Naive thymus-derived CD8-positive, alpha-beta T cell (primary cell): ENCODE data around the gene HAND1. TPM values are rescaled to one million over a fixed set of nuclear protein-coding genes. Genes with fewer than 3 reads are reported as not detected.

ENCODE experiments used
- ATAC-seq, 2 donors: fragments of 150-1000 bp; cut with Tn5 transposase in 1 of 2; sonication (Bioruptor Pico), chemical (Tn5 transposase) in 1 of 2; 1 replicate in 1 of 2; 2 replicates in 1 of 2; pipeline ENCODE4 v1.10.0; 2021; ENCODE audit warnings: mild to moderate bottlenecking in 2 of 2, moderate library complexity in 2 of 2
- POLR2A ChIA-PET: fragments of 350-600 bp; sonication (Branson Sonifier 250); formaldehyde crosslinking; loops from one replicate; lab custom pipeline; 2021; ENCODE audit warnings: antibody characterized with exemption; lab: Charles Lee
- DNase-seq, 10 donors: peaks; one replicate each; pipeline versions ENCODE4 v3.0.0 to v3.0.0-alpha.2; 2020 to 2022
- H3K27ac Mint-ChIP-seq, 10 donors: one replicate each; pipeline ENCODE4 v1.8.0; 2020 to 2022; ENCODE audit warnings: mild to moderate bottlenecking in 10 of 10, mixed read lengths in 10 of 10, moderate library complexity in 4 of 10, inconsistent platforms in 1 of 10
- H3K27me3 Mint-ChIP-seq, 5 donors: one replicate each; pipeline ENCODE4 v1.8.0; 2021 to 2022; ENCODE audit warnings: mixed read lengths in 5 of 5
- H3K36me3 Mint-ChIP-seq, 3 donors: one replicate each; pipeline ENCODE4 v1.8.0; 2020 to 2022; ENCODE audit warnings: mixed read lengths in 3 of 3, mild to moderate bottlenecking in 2 of 3, inconsistent platforms in 1 of 3
- H3K4me1 Mint-ChIP-seq, 4 donors: one replicate each; pipeline ENCODE4 v1.8.0; 2021 to 2022; ENCODE audit warnings: mixed read lengths in 4 of 4
- H3K4me3 Mint-ChIP-seq, 10 donors: one replicate each; pipeline ENCODE4 v1.8.0; 2020 to 2022; ENCODE audit warnings: mild to moderate bottlenecking in 10 of 10, mixed read lengths in 10 of 10, moderate library complexity in 6 of 10, inconsistent platforms in 1 of 10
- H3K9me3 Mint-ChIP-seq, 9 donors: one replicate each; pipeline ENCODE4 v1.8.0; 2020 to 2022; ENCODE audit warnings: mixed read lengths in 9 of 9, mild to moderate bottlenecking in 3 of 9, inconsistent platforms in 1 of 9, moderate library complexity in 1 of 9
- polyA plus RNA-seq, 3 donors: library from polyadenylated mRNA; unstranded; fragments of 300-500 nt; fragmentation: Illumina TruSeq; gene quantifications; one replicate each; pipeline ENCODE4 v1.2.3, GENCODE V29; 2021
- total RNA-seq, 8 experiments: library from RNA in 2 of 8; stranded (reverse) in 2 of 8; gene quantifications; one replicate each; pipeline ENCODE4 v1.2.3 and lab custom pipeline; 2021 to 2026

Gene HAND1
- total and polyA plus RNA-seq, 5 experiments from 2014 or later: not detected

DNA sequence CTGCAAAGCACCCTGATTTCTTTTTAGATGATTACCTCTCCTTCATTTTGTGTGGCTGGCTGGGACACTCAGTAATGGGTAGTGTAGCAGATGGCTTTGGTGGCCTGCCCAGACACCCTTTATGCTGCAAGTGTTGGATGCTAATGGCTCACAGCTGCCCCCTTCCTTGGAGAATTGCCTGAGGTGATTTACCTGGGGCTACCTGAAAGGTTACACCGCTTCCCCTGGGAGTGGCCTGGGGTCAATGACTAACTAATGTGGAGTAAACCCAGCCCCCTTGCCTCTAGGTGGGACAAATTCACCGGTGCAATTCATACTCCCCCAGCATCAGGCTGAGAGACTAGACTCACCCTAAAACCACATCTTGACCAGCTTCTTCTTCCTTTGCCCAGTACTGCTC is 23.5 kb upstream of the HAND1 start:
- POLR2A ChIA-PET: no interaction called here
- H3K36me3 Mint-ChIP-seq: no peaks in the 10 kb centered on the region
- peaks cover 0 to 4% (median 0%) of the 10 kb centered on the region in 4 donors for H3K4me1 Mint-ChIP-seq
- DNase-seq (no peak), ATAC-seq (no peak)
- no peak overlapping the region for H3K27ac Mint-ChIP-seq
- H3K4me3 Mint-ChIP-seq: no peak overlapping the region
- H3K27me3 Mint-ChIP-seq: peaks cover 0 to 39% (median 14%) of the 10 kb centered on the region in 5 donors
- H3K9me3 Mint-ChIP-seq: no peaks in the 10 kb centered on the region

DNA sequence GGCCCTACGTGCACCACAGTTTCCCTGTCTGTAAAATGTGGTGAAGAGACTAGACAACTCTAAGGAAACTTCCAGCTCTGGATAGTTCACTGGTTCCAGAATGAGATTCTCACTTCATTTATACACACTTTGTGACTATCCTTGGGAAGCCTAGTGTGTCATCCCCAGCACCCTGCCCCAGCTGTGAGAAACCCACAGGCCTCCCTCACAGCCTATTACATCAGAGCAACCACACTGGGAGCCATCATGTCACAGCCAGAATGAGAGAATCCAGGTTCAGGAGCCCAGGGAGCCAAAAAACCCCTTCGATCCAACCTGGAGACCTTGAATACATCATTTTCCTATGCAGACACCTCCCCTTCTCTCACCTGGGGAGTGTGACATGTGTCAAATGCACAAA is 21.0 kb upstream of the HAND1 start:
- no peaks in the 10 kb centered on the region for H3K36me3 Mint-ChIP-seq
- POLR2A ChIA-PET: no interaction called here
- peaks cover 0 to 4% (median 0%) of the 10 kb centered on the region in 4 donors for H3K4me1 Mint-ChIP-seq
- H3K9me3 Mint-ChIP-seq: no peaks in the 10 kb centered on the region
- ATAC-seq: no peak
- H3K27ac Mint-ChIP-seq: no peak overlapping the region
- H3K4me3 Mint-ChIP-seq: no peak overlapping the region
- peaks cover 5 to 46% (median 17%) of the 10 kb centered on the region in 5 donors for H3K27me3 Mint-ChIP-seq
- DNase-seq: no peak

DNA sequence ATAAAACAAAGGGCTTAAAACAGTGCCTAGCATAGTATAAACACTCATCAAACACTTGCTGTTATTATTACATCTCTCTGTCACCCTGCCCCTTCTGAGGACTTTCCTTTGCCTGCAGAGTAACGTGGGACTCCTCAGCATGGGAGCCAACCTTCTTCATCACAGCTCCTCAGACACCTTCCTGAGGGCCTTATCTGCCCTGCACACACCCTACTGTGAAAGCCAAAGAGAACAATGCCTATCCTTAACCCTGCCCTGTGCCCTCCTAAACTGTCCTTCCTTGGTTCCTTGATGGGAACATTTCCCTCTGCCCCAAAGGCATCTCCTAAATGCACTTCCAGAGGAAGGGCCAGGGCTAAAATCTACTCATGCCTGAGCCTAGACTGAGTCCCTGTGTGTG is 20.6 kb upstream of the HAND1 start:
- Mint-ChIP-seq H3K27ac (no peak overlapping the region), H3K36me3 (no peaks in the 10 kb centered on the region), H3K4me3 (no peak overlapping the region), H3K27me3 (peaks cover 9 to 50% (median 21%) of the 10 kb centered on the region in 5 donors), H3K4me1 (peaks cover 0 to 4% (median 0%) of the 10 kb centered on the region in 4 donors), H3K9me3 (no peaks in the 10 kb centered on the region)
- POLR2A ChIA-PET: no interaction called here
- DNase-seq (no peak), ATAC-seq (no peak)

DNA sequence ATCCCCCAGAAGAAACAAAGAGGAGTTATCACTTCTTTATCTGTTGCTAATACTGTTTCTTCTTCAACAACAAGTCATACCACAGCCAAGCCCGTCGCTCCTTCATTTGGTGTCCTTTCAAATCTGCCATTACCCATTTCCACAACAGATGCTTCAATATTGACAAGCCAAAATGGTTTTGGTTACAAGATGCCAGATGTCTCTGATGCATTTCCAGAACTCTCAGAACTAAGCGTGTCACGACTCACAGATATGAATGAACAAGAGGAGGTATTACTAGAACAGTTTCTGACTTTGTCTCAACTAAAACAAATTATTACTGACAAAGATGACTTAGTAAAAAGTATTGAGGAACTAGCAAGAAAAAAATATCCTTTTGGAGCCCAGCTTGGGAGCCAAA is 16.0 kb upstream of the HAND1 start:
- no peaks in the 10 kb centered on the region for H3K4me1 Mint-ChIP-seq
- H3K4me3 Mint-ChIP-seq: no peak overlapping the region
- DNase-seq: no peak
- H3K9me3 Mint-ChIP-seq: no peaks in the 10 kb centered on the region
- H3K27me3 Mint-ChIP-seq: peaks cover 16 to 60% (median 40%) of the 10 kb centered on the region in 5 donors
- POLR2A ChIA-PET: no interaction called here
- no peak for ATAC-seq
- no peak overlapping the region for H3K27ac Mint-ChIP-seq
- H3K36me3 Mint-ChIP-seq: no peaks in the 10 kb centered on the region

DNA sequence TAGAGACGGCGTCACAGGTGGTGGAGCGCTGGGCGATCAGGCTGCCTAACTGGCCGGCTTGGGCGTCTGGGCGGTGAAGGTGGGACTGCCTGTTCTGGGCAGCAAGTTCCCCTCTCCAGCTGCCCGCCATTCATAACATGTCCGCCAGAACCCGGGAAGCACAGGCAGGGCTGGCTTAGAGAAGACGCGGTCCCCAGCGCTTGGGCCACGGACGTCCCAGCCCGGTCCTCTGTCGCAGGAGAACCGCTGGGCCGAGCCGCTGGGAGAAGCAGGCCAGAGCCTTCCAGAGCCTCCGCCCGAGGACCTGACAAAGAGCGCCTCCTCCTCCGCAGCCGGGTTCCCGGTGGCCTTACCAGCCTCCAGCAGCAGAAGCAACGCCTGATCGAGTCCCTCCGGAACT is 15.2 kb upstream of the HAND1 start:
- no peak overlapping the region for H3K27ac Mint-ChIP-seq
- ATAC-seq (no peak), DNase-seq (no peak)
- H3K36me3 Mint-ChIP-seq: no peaks in the 10 kb centered on the region
- POLR2A ChIA-PET: no interaction called here
- no peak overlapping the region for H3K4me3 Mint-ChIP-seq
- peaks cover 16 to 58% (median 41%) of the 10 kb centered on the region in 5 donors for H3K27me3 Mint-ChIP-seq
- no peaks in the 10 kb centered on the region for H3K4me1 Mint-ChIP-seq
- H3K9me3 Mint-ChIP-seq: no peaks in the 10 kb centered on the region

DNA sequence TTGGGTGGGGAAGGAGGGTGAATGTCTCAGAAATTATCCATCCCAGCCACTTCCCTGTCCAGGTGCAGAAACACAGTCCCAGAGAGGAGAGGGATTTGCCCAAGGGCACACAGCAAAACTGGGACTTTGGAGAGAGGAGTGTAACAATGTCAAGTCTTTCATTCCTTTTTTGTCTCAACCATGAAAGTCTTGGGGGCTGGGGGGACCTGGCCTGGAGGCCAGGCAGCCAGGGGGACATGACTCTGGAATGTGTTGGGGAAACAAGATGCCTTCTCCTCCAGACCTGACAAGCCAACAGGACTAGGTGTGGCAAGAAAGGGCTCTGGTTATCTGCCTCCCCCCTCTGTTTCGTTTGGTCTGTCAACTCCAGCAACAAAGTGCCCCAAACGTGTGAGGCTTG is 13.9 kb upstream of the HAND1 start:
- no peak overlapping the region for H3K27ac Mint-ChIP-seq
- H3K9me3 Mint-ChIP-seq: no peaks in the 10 kb centered on the region
- no peaks in the 10 kb centered on the region for H3K4me1 Mint-ChIP-seq
- ATAC-seq (no peak), DNase-seq (no peak)
- peaks cover 23 to 64% (median 49%) of the 10 kb centered on the region in 5 donors for H3K27me3 Mint-ChIP-seq
- no peaks in the 10 kb centered on the region for H3K36me3 Mint-ChIP-seq
- POLR2A ChIA-PET: no interaction called here
- no peak overlapping the region for H3K4me3 Mint-ChIP-seq

DNA sequence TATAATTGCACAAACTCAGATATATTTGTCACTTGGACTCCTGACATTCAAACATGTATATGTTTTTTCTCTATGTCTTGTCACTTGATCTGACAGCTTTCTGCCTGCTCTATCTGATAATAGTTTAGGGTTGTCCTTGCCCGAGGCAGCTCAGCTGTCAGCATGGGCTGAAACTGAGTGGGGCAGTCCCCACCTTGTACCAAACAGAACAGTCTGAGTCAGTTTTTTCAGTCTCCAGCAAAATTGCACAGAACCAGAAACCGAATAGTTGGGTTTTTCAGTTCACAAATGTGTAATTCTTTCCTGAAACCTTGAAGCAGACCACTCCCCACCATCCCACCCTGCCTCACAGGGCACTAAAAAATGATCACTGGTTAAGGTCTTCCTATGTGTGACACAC is 9.5 kb upstream of the HAND1 start:
- DNase-seq (no peak), ATAC-seq (no peak)
- peaks cover 47 to 90% (median 74%) of the 10 kb centered on the region in 5 donors for H3K27me3 Mint-ChIP-seq
- no peak overlapping the region for H3K4me3 Mint-ChIP-seq
- POLR2A ChIA-PET: no interaction called here
- H3K36me3 Mint-ChIP-seq: no peaks in the 10 kb centered on the region
- peaks cover 5 to 20% (median 14%) of the 10 kb centered on the region in 4 donors for H3K4me1 Mint-ChIP-seq
- H3K9me3 Mint-ChIP-seq: no peaks in the 10 kb centered on the region
- H3K27ac Mint-ChIP-seq: no peak overlapping the region

DNA sequence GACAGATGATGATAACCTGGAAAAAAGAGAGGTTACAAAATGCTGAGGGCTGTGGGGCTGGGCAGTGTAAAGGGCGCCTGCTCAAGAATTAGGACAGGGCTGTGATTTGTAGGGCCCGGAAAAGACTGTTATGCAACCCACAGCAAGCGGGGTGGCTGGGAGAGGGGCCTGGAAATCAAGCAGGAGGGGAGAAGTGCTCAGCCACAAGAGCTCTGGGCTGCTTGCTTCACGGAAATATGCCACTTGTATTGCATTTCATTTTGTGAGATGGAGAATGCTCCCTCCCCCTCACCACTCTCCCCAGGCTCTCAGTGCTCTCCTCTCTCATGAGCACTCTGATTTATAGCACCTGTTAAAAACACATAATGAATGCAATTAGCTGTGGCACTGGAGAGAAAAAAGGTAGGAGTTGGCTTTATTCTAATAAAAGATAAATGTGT is 8.4 kb upstream of the HAND1 start:
- Mint-ChIP-seq H3K27ac (no peak overlapping the region), H3K4me1 (peaks cover 6 to 30% (median 17%) of the 10 kb centered on the region in 4 donors), H3K4me3 (no peak overlapping the region), H3K27me3 (peaks cover 58 to 93% (median 77%) of the 10 kb centered on the region in 5 donors), H3K36me3 (no peaks in the 10 kb centered on the region), H3K9me3 (no peaks in the 10 kb centered on the region)
- DNase-seq (no peak), ATAC-seq (no peak)
- POLR2A ChIA-PET: no interaction called here

DNA sequence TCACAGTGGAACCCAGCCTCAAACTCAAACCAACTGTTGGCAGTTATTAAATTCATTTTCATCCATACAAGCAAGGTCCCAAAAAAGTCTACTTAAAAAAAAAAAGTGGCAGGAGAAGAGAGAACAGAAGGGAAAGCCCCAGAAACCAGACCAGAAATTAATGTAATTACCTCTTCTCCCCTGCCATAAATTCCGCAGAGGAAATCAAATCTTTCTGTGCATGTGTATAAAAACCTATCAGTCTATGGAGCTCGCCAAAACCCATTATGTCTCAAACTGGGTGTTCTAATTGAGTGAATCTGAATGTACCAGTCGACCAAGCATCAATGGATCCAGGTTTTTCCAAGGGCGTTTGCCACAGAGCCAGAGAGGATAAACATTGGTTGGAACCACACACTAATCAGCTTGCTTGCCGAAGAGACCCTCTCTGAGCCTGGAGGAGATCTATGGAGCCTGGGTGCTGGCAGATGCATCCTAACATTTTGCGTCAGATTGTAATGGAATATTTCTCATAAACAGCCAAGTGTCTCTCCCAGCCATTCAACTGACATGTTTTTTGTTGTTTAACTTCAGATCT is 7.9 kb upstream of the HAND1 start:
- Mint-ChIP-seq H3K36me3 (no peaks in the 10 kb centered on the region), H3K9me3 (no peaks in the 10 kb centered on the region), H3K27me3 (peaks cover 63 to 97% (median 82%) of the 10 kb centered on the region in 5 donors), H3K4me1 (peaks cover 6 to 30% (median 17%) of the 10 kb centered on the region in 4 donors), H3K27ac (no peak overlapping the region), H3K4me3 (no peak overlapping the region)
- DNase-seq (no peak), ATAC-seq (no peak)
- POLR2A ChIA-PET: no interaction called here

DNA sequence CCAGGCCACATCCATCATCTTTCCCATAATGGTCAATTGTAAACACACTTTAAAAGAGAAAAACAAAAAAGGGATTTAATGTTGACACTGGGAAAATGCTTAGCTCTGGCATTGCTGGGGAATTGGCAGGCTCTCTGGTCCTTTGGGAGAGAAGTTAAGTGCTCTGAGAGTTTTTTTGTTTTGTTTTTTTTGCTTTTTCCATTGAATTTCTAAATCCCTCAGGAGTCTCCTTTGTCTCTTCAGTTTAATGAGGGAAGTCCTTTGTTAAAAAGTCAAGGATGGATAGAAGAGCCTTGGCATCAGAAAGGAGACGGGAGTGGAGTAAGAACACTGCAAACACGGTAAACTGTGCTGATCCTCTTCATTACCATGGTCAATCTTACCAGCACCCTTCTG is 7.1 kb upstream of the HAND1 start:
- no peak overlapping the region for H3K4me3 Mint-ChIP-seq
- no peaks in the 10 kb centered on the region for H3K9me3 Mint-ChIP-seq
- ATAC-seq (no peak), DNase-seq (no peak)
- peaks cover 70 to 98% (median 85%) of the 10 kb centered on the region in 5 donors for H3K27me3 Mint-ChIP-seq
- H3K4me1 Mint-ChIP-seq: peaks cover 6 to 35% (median 21%) of the 10 kb centered on the region in 4 donors
- peak overlapping the region in 1 of 10 donors; percentile 51 for H3K27ac Mint-ChIP-seq
- no peaks in the 10 kb centered on the region for H3K36me3 Mint-ChIP-seq
- POLR2A ChIA-PET: no interaction called here

DNA sequence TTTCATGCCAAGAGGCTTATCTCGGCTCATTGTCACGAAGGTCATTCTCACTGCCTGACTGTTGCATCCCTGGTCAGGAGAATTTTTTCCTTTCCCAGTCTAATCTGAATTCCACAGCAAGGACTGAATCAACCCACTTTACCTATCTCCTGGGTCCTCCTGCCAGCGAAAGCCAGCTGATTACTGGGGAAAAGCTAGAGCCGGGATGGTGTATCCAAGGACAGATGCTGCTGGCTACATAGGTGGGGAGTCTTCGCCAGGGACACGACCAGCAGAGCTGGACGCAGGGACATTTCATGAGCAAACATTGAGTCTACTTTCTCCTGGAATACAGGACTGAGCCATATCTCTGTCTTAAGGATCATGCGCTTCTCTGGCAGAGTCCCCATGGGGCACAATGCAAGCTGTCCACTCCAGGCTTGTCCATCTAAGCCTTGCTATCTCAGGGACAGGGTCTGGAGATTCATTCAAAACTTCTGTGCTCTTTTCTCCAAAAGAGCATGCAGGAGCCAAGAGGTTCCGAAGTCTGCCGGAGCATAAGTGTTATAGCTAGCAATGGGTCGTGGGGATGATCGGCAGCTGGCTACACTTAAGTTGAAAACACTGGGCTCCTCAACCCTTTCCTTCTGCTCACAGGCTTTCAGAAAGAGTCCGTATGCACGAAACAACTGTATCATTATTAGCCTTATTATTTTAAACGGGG is 6.5 kb upstream of the HAND1 start:
- POLR2A ChIA-PET: no interaction called here
- ATAC-seq: no peak
- peak overlapping the region in 3 of 10 donors; percentile 13 to 19 (median 15) for H3K4me3 Mint-ChIP-seq
- H3K4me1 Mint-ChIP-seq: peaks cover 9 to 39% (median 24%) of the 10 kb centered on the region in 4 donors
- H3K27me3 Mint-ChIP-seq: peaks cover 70 to 98% (median 85%) of the 10 kb centered on the region in 5 donors
- no peaks in the 10 kb centered on the region for H3K9me3 Mint-ChIP-seq
- no peak overlapping the region for H3K27ac Mint-ChIP-seq
- DNase-seq: no peak
- H3K36me3 Mint-ChIP-seq: peaks cover 0 to under 1% (median 0%) of the 10 kb centered on the region in 3 donors

DNA sequence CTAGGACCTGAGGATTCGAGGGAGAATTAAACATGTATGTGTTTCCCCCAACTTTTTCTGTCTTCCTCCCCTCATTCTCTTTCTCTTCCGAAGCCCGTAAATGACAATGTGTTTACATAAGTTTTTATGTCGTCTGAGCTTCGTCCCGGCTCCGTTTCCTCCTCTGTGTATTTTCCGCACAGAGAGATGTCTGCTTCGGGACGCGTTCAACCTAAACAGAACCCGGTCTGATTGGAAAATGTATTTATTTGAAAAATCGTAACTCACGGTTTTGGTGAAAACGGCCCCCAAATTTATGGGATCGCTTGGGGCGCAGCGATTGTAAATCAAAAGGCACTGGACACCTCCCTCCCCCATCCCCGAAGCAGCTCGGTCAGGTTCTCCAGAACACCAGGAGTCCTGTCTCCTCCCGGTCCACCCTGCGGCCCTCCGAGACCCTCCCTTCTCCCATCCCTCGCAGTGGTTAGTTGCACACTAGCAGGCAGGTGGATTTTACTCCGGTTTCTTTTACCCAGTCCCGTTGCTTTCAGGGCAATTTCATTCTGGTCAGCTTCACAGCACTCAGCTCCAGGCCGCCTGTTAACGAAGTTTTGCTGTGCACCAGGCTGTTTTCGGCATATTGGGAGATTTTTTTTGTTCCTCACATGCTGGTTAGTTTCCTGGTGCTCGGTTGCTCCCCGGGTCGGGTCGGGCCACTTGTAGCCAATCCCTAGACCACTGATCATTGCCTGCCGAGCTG is 5.8 kb upstream of the HAND1 start:
- H3K4me1 Mint-ChIP-seq: peaks cover 11 to 44% (median 29%) of the 10 kb centered on the region in 4 donors
- POLR2A ChIA-PET: no interaction called here
- ATAC-seq: no peak
- H3K27ac Mint-ChIP-seq: no peak overlapping the region
- peak overlapping the region in 6 of 10 donors; percentile 4 to 60 (median 28) for H3K4me3 Mint-ChIP-seq
- H3K9me3 Mint-ChIP-seq: no peaks in the 10 kb centered on the region
- no peak for DNase-seq
- H3K36me3 Mint-ChIP-seq: peaks cover 0 to 2% (median 0%) of the 10 kb centered on the region in 3 donors
- H3K27me3 Mint-ChIP-seq: peaks cover 72 to 97% (median 87%) of the 10 kb centered on the region in 5 donors
